Parathyroid adenoma (tissue), 2 donors: ENCODE measurements around the gene CRYBA2.
A peak's percentile ranks its signal among the peaks of the same experiment; 100 is the strongest.

Experiments
- H2AFZ ChIP-seq: fragments of 300-600 bp; sonication (generic); one replicate; pipeline ENCODE4 v1.7.0; 2017; ENCODE audit warnings: antibody characterized with exemption, mild to moderate bottlenecking
- H3K27ac ChIP-seq: fragments of 300-600 bp; sonication (generic); one replicate; pipeline ENCODE4 v1.7.0; 2017
- H3K27me3 ChIP-seq: fragments of 300-600 bp; sonication (generic); one replicate; pipeline ENCODE4 v1.7.0; 2017; ENCODE audit warnings: low read length; ENCODE audit not compliant: control insufficient read depth, insufficient read depth
- H3K36me3 ChIP-seq: fragments of 300-600 bp; sonication (generic); one replicate; pipeline ENCODE4 v1.7.0; 2017; ENCODE audit warnings: low read length; ENCODE audit not compliant: control insufficient read depth, insufficient read depth
- H3K4me1 ChIP-seq: fragments of 300-600 bp; sonication (generic); one replicate; pipeline ENCODE4 v1.7.0; 2017; ENCODE audit warnings: control low read depth
- H3K4me2 ChIP-seq: fragments of 300-600 bp; sonication (generic); one replicate; pipeline ENCODE4 v1.7.0; 2017; ENCODE audit warnings: low read length
- H3K4me3 ChIP-seq: fragments of 300-600 bp; sonication (generic); one replicate; pipeline ENCODE4 v1.7.0; 2017; ENCODE audit warnings: low read depth, low read length
- H3K79me2 ChIP-seq: fragments of 300-600 bp; sonication (generic); one replicate; pipeline ENCODE4 v1.7.0; 2017; ENCODE audit warnings: control low read depth
- H3K9ac ChIP-seq: fragments of 300-600 bp; sonication (generic); one replicate; pipeline ENCODE4 v1.7.0; 2017; ENCODE audit warnings: mild to moderate bottlenecking
- H3K9me3 ChIP-seq: fragments of 300-600 bp; sonication (generic); one replicate; pipeline ENCODE4 v1.7.0; 2017; ENCODE audit warnings: low read length; ENCODE audit not compliant: control insufficient read depth
- TF ChIP-seq, protein P1 (sequence below): fragments of 300-600 bp; sonication (generic); IDR thresholded peaks from one replicate; pipeline ENCODE4 v1.7.0; 2017; ENCODE audit warnings: antibody characterized with exemption, mild to moderate bottlenecking
- donor health status: primary hyperparathyroidism.

The CRYBA2 gene

DNA sequence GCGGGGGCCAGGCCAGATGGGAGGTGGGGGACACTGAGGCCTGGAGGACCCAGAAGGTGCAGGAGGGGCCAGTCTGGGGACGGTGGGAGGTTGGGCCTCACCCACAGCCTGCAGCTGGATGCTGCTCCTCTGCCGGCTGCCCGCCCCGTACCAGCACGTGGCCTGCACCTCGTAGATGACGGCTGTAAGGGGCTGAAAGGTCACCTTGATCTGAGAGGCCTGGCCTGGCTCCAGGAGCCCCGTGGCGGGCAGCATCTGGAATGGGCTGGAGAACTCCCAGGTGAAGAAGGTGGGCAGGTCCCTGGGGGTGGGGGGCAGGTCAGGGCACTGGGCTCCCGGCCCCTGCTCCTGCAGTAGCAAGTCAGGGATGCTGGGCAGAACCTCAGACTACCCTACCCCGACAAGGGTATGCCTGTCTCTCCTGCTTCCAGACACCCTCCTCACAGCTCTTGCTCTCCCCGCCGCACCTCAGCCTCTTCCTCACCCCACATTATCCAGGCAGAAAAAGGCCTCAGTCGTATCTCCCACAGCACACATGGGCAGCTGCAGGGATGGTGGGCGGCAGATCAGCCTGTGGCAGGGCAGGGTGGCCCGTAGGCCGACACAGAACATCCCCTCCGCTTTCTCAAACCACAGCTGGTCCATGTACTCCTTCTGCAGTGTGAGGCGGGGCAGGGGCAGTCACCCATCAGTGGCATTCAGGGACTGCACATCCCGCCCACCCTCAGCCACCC lies 38.0 kb upstream of the CRYBA2 start:
- H3K27me3 ChIP-seq: no peaks in the 10 kb centered on the region

DNA sequence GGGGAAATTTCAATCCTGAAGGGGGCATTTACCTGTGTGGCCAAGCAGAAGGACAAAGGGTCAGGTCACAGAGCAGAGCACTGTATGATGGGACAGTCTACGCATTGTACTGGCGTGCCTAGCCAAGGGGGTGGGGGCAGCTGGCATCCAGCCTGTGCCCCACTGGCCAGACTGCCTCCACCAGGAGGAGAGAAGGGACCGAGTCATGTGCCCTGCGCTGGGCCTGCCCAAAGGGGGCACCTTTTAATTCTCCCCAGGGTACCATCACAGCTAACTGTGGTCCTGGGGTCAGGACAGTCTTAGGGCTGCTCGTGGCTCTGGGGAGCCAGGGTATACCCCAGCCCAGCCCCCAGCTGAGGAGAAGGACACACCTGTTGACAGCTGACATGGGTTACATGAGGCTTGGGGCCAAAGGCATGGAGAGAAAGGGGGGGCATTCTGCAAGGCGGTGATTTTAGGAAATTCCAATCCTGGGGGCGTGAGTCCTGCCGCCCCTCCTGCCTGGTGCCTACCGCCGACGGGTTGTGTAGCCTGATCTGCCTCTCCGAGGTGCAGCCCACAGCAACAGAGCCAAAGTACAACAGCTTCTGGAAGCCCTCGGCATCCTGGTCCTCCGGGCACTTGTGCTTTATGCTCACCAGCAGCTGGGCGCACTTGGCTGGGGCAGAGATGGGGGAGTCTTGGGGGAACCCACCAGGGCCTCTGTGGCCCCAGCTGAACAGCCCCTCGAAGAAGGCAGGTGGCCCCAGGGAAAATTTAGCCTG lies 37.1 kb upstream of the CRYBA2 start:
- no peak overlapping the region for H3K4me2 ChIP-seq
- no peak overlapping the region for H3K4me3 ChIP-seq
- no peaks in the 10 kb centered on the region for H3K36me3 ChIP-seq
- no peak overlapping the region for H3K9ac ChIP-seq
- H2AFZ ChIP-seq: peak overlapping the region; percentile 40
- H3K9me3 ChIP-seq: no peaks in the 10 kb centered on the region
- no peaks in the 10 kb centered on the region for H3K79me2 ChIP-seq
- no peaks in the 10 kb centered on the region for H3K27me3 ChIP-seq
- H3K27ac ChIP-seq: no peak overlapping the region
- H3K4me1 ChIP-seq: peaks cover 3% of the 10 kb centered on the region
- TF ChIP-seq, protein P1, sequence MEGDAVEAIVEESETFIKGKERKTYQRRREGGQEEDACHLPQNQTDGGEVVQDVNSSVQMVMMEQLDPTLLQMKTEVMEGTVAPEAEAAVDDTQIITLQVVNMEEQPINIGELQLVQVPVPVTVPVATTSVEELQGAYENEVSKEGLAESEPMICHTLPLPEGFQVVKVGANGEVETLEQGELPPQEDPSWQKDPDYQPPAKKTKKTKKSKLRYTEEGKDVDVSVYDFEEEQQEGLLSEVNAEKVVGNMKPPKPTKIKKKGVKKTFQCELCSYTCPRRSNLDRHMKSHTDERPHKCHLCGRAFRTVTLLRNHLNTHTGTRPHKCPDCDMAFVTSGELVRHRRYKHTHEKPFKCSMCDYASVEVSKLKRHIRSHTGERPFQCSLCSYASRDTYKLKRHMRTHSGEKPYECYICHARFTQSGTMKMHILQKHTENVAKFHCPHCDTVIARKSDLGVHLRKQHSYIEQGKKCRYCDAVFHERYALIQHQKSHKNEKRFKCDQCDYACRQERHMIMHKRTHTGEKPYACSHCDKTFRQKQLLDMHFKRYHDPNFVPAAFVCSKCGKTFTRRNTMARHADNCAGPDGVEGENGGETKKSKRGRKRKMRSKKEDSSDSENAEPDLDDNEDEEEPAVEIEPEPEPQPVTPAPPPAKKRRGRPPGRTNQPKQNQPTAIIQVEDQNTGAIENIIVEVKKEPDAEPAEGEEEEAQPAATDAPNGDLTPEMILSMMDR: no peak

More for the DNA sequence above, 38.0 kb upstream of the CRYBA2 start:
- Histone ChIP-seq H3K27ac (no peak overlapping the region), H3K79me2 (no peaks in the 10 kb centered on the region), H3K4me2 (no peak overlapping the region), H3K4me1 (peaks cover 3% of the 10 kb centered on the region), H3K9me3 (no peaks in the 10 kb centered on the region), H3K9ac (no peak overlapping the region), H3K36me3 (no peaks in the 10 kb centered on the region), H3K4me3 (no peak overlapping the region), H2AFZ (no peak overlapping the region)
- TF ChIP-seq, protein P1: no peak

DNA sequence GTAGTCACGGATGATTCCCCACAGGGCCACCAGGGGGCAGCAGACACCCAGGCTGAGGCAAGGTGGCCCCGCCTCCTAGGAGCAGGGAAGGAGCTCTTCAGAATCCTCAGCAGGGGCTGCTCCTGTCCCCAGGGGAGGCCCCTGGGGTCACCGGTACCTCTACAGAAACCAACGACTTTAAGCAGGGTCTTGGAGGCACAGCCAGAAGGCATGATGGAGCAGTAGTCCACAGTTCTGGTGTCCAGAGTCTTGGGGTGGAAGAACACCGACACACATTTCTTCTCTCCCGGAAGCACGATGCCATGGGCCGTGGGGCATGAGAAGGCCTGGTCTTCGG lies 36.6 kb upstream of the CRYBA2 start:
- no peak overlapping the region for H3K4me3 ChIP-seq
- no peaks in the 10 kb centered on the region for H3K27me3 ChIP-seq
- H3K27ac ChIP-seq: no peak overlapping the region
- H3K79me2 ChIP-seq: no peaks in the 10 kb centered on the region
- no peak overlapping the region for H3K4me2 ChIP-seq
- H2AFZ ChIP-seq: peak overlapping the region; percentile 40
- no peaks in the 10 kb centered on the region for H3K9me3 ChIP-seq
- peaks cover 3% of the 10 kb centered on the region for H3K4me1 ChIP-seq
- no peak overlapping the region for H3K9ac ChIP-seq
- TF ChIP-seq, protein P1: peak; percentile 98
- H3K36me3 ChIP-seq: no peaks in the 10 kb centered on the region

DNA sequence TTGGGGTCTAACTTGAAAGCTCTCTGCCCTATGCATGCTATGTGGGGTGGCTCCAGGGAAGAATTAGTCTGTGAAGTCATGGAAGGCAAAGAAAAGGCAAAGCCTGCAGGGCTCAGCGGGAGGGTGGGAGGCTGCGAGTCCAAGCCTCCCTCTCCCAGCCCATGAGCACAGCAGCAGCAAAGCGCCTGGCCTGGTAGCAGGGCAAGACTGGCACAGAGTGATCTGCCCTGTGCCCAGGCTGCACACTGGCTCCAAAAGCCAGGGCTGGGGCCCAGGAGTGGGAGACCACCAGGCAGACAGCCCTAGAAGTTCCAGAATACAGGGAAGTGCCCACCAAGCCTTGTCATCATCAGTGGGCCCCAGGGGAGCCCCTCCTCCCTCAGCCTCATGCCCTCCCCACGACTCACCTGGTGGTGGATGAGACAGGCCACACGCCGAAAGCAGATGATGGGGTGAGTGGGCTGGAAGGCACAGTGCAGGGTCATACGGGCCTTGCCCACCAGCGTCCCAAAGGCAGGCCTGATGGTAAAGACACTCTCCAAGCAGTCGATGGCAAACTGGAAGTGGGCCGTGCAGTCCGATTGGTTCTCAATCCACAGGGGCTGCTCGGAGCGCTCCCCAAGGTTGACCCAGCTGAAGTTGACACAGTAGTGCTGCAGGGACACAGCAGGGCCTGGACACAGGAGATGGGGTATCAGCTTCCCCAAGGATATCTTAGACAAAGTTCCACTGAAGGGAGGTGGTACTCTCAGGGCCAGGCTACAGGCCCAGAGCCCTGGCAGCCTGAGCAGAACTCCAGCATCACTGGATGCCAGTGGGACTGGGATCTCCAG lies 36.0 kb upstream of the CRYBA2 start:
- Histone ChIP-seq H3K36me3 (no peaks in the 10 kb centered on the region), H3K9ac (no peak overlapping the region), H3K27ac (no peak overlapping the region), H3K4me3 (no peak overlapping the region), H3K4me1 (peaks cover 3% of the 10 kb centered on the region), H2AFZ (peak overlapping the region; percentile 40), H3K9me3 (no peaks in the 10 kb centered on the region), H3K27me3 (no peaks in the 10 kb centered on the region), H3K4me2 (no peak overlapping the region), H3K79me2 (no peaks in the 10 kb centered on the region)
- TF ChIP-seq, protein P1: no peak
